GM18498 (cell line): ENCODE data around the gene PITX3.
"Not testable (repeated sequence)": the region's sequence is repeated elsewhere in the genome, so short reads cannot be mapped to it uniquely, and the experiment has no call there.

Experiments used
- ATAC-seq: cut with Tn5 transposase; IDR thresholded peaks from one replicate; pipeline ENCODE4 v1.9.1; 2021; ENCODE audit warnings: mild to moderate bottlenecking, moderate library complexity; ENCODE audit not compliant: unreplicated experiment

The PITX3 gene

GRCh38 chr10:102261196-102261595 lies 19.9 kb upstream of the PITX3 start:
- ATAC-seq, result no peak

- no peak for ATAC-seq
These were observed 14.1 kb upstream of the PITX3 start for GRCh38 chr10:102255404-102255803.

GRCh38 chr10:102254426-102254825 lies 13.1 kb upstream of the PITX3 start:
- ATAC-seq, result no peak

- ATAC-seq, result not testable (repeated sequence)
These were observed 11.2 kb upstream of the PITX3 start for GRCh38 chr10:102252508-102252907.

- ATAC-seq, result no peak
These were observed 6.4 kb upstream of the PITX3 start for GRCh38 chr10:102247734-102248133.

- no peak for ATAC-seq
These were observed 4.9 kb upstream of the PITX3 start for GRCh38 chr10:102246261-102246660.

- no peak for ATAC-seq
These were observed 4.6 kb upstream of the PITX3 start for GRCh38 chr10:102245932-102246251.

GRCh38 chr10:102245082-102245931 lies 4.0 kb upstream of the PITX3 start, which contains the start of gene GBF1:
GBF1 (plus strand) TSS chr10:102245532; CDS start chr10:102258939, 13,407 bp downstream.
- peak; percentile 91 for ATAC-seq

GRCh38 chr10:102243309-102243708 lies 2.0 kb upstream of the PITX3 start:
- no peak for ATAC-seq

GRCh38 chr10:102242118-102242485 lies 790 bp upstream of the PITX3 start:
- ATAC-seq, result no peak

- ATAC-seq, result no peak
These were observed 274 bp downstream of the PITX3 start for GRCh38 chr10:102241032-102241443.

GRCh38 chr10:102240467-102241031 lies 763 bp downstream of the PITX3 start:
- ATAC-seq, result no peak

GRCh38 chr10:102237711-102238252 lies 3.5 kb downstream of the PITX3 start:
- no peak for ATAC-seq

- ATAC-seq, result no peak
These were observed 5.3 kb downstream of the PITX3 start for GRCh38 chr10:102236006-102236405.

- no peak for ATAC-seq
These were observed 5.8 kb downstream of the PITX3 start for GRCh38 chr10:102235598-102235920.

- ATAC-seq, result no peak
These were observed 6.3 kb downstream of the PITX3 start for GRCh38 chr10:102234888-102235597.

GRCh38 chr10:102233997-102234396 lies 7.3 kb downstream of the PITX3 start:
- no peak for ATAC-seq

- no peak for ATAC-seq
These were observed 9.7 kb downstream of the PITX3 start for GRCh38 chr10:102231357-102232318.

GRCh38 chr10:102230861-102231356 lies 10.4 kb downstream of the PITX3 start:
- no peak for ATAC-seq

- no peak for ATAC-seq
These were observed 10.9 kb downstream of the PITX3 start for GRCh38 chr10:102230264-102230860.
